Activated CD8-positive, alpha-beta memory T cell treated with anti-CD3 and anti-CD28 coated beads for 4 hours (primary cell): ENCODE data around the gene ABHD4.
A peak's percentile ranks its signal among the peaks of the same experiment; 100 is the strongest.
"Not testable (repeated sequence)": the region's sequence is repeated elsewhere in the genome, so short reads cannot be mapped to it uniquely, and the experiment has no call there.

ENCODE experiments used
- DNase-seq, 2 donors: peaks; one replicate each; pipeline ENCODE4 v3.0.0-alpha.2; 2020; ENCODE audit warnings: low read depth in 2 of 2

Gene ABHD4

DNA sequence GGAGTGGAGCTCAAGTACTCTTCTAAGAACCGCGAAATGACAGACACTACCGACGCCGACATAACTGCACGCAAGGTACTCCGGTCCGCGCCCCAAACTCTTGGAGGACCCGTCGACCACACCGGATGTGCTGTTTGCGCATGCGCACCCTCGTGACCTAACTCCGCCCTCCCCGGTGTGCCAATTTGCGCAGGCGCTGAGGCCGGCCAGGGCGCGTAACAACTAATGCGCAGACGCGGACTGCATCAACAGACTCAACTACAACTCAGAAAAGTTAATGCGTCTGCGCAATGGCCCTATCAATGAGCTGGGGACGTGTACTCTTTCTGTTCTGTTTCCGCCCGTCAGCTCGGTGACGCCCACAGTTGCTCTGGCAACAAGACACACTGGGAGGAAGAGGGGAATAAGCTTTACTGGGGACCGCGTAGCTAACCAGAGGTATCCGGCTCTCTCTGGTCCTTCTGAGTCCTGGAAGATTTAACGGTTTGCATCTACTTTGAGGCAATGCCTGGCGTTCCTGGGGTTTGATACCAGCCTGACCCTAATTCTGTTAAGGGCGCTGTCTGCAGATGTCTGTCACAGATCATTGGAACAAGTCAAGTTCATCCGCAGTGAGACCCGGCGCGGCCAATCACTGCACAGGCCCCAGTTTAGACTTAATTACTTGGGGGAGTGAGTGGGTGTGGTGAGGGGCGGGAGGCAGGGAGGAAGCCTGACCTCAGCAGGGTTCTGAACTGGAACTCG, 8.8 kb upstream of the ABHD4 start, which contains the start of gene DAD1:
Gene DAD1 (minus strand): TSS at position 129 of the 744 bp plus-strand sequence. CDS start 67 bp downstream, at position 62.
- peak; percentile 99 for DNase-seq

GRCh38 chr14:22593189-22593588, 4.9 kb upstream of the ABHD4 start:
- DNase-seq, result no peak

DNA sequence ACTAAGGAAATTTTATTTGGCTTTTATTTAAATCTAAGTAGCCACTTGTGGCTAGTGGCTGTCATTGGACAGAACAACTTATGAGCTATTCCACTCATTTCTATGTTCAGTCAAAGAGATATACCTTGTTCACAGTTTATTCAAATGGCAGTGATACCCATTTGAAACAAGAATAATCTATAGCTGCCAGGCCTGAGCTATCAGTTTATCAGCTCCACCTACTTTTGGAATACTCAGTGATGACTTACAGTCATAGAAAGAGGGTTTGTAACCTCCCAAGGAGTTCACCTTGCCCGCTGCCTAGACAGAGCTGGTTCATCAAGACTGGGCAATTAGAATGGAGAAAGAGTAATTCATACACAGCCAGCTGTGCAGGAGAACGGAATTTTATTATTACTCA, 4.5 kb upstream of the ABHD4 start:
- no peak for DNase-seq

- DNase-seq, result no peak
Observed at GRCh38 chr14:22594156-22594716, 3.9 kb upstream of the ABHD4 start.

DNA sequence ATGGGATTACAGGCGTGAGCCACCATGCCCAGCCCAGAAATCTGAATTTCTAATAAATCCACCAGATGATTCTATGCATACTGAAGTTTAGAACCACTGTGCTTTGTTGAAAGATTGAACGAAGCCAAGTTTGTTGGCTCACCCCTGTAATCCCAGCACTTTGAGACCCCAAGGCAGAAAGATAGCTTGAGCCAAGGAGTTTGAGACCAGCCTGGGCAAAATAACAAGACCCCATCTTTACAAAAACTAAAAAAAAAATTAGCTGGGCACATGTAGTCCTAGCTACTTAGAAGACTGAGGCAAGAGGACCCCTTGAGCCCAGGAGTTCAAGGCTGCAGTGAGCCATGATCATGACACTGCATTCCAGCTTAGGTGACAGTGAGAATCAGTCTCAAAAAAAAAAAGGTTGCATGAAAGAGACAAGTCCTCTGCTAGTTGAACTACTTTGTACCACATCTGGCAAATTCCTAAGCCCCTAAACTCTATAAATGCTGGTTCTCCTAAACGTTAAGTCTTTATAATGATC, 1.7 kb upstream of the ABHD4 start:
- no peak for DNase-seq

GRCh38 chr14:22597265-22597664, 835 bp upstream of the ABHD4 start:
- no peak for DNase-seq

- no peak for DNase-seq
Observed at GRCh38 chr14:22597771-22598098, 365 bp upstream of the ABHD4 start.

DNA sequence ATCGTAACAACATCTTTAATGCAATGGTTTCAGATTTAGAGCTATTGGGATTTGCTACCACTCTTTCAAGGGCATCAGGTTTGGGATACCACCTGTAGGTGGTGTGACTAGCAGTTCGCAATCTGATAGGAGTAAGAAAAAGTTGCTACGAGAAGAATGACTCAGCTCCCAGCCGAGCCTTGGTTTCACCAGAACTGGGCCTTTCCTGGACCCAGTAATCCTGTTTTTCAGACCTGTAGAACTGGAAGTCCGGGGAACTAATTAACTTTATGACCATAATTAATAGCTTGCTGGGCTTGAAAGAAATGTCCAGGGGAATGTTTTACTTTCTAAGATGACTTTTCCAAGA, 770 bp downstream of the ABHD4 start:
- DNase-seq, result peak in 1 of 2 donors; percentile 5

DNA sequence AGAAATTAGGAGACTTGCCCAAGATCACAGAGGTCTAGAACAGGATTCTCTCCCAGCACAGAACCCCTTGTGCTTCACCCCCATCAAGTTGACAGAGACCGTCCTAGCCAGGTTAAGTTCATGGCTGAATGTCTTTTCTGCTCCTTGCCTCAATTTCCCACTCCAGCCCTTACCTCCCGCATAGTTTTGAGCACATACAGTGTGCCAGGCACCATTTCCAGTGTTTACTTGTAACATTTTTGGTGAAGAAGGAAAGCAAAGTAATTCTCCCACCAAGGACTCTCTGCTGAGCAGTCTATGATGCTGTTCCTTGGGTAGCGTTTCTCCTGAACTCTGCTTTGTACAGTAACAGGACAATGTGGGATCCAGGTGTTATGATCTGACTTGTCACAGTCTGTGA, 1.2 kb downstream of the ABHD4 start:
- no peak for DNase-seq

- DNase-seq, result no peak
Observed at GRCh38 chr14:22600027-22600426, 1.9 kb downstream of the ABHD4 start.

GRCh38 chr14:22601456-22601855, 3.4 kb downstream of the ABHD4 start:
- DNase-seq, result no peak

DNA sequence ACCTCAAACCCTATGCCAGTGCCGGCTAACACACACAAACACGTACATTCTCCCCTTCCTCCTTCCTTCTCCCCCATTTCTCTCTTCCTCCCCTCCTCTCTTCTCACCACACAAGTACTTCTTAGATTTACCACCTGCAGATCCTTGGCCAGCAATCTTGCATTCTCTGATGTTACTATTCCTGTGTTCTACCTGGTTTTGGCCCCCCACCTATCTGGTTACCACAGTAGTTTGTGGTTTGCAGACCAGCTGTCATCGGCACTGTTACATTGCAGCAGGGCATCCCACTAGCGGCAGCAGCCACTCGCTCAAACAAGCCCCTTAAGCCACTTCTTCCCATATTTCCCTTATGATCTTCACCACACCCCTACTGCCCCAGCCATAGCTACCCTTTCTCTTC, 3.9 kb downstream of the ABHD4 start:
- DNase-seq, result no peak

GRCh38 chr14:22602862-22603261, 4.8 kb downstream of the ABHD4 start:
- no peak for DNase-seq

GRCh38 chr14:22606380-22606779, 8.3 kb downstream of the ABHD4 start:
- DNase-seq, result no peak

DNA sequence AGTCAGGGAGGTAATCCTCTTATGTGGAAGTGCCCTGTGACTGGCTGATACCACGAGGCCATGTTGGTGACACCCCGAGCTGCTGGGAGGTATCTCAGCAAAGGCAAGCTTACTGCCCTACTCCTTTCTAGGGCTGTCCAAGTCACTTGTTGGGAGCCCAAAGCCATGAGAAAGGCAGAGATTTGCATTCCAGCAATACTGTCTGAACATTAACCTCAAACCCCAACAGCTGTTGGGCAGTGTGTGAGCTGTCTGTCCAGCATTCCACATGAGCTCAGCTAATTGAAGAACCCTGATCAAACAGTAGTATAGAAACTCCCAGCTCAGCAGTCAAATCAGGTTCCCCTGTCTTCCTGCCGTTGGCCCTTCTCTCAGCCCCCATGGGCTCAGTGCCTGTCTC, 9.2 kb downstream of the ABHD4 start:
- no peak for DNase-seq

GRCh38 chr14:22610931-22611330, 12.8 kb downstream of the ABHD4 start:
- DNase-seq, result no peak

DNA sequence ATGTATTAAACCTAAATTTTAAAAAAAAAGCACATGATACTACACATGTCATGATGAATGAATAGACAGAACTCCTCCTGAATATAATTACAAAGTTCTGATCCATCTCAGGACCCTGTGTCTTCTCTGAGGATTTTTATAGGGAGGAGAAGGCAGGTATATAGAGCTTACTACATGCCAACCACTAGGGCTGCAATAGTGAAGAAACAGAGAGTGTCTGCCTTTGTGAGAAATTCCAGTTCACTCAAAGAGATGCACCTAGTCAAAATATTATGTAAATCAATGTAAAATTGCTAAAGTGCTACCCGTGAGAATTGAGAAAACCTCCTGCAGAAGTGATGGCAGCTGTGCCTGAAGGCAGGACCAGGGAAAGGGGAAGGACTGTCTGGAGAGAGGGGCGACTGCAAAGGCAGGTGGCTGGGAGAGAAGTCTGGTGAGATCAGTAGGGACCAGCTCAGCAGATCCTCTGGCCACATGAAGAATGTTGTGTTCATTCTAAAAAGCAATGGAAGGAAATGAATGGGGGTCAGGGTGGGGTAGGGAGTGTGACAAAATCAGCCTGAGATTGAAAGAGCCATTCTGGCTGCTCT, 15.1 kb downstream of the ABHD4 start:
- DNase-seq, result no peak

DNA sequence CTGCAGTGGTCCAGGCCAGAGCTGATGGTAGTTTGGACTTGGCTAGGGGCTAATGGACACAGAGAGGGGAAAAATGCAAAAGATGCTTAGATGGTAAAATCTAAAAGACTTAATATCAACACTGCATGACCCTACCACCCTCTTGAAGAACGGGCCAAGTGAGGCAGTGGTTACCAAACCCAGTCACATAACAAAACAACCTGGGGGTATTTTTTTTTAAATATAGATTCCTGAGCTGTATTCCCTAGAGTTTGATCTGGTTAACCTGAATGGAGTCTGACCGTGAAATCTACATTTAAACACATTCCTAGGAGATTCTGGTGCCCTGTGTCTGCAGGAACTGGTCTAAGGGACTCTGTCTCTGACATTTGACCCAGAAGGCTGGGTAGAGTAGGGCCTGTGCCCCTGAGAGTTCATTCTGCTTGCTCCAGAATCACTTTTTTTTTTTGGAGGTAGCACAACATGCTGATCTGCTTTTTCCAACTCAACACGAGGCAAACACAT, 15.7 kb downstream of the ABHD4 start:
- no peak for DNase-seq

- DNase-seq, result no peak
Observed at GRCh38 chr14:22614240-22614799, 16.2 kb downstream of the ABHD4 start.

GRCh38 chr14:22615765-22616164, 17.7 kb downstream of the ABHD4 start:
- not testable (repeated sequence) for DNase-seq

GRCh38 chr14:22622255-22622654, 24.2 kb downstream of the ABHD4 start:
- no peak for DNase-seq

DNA sequence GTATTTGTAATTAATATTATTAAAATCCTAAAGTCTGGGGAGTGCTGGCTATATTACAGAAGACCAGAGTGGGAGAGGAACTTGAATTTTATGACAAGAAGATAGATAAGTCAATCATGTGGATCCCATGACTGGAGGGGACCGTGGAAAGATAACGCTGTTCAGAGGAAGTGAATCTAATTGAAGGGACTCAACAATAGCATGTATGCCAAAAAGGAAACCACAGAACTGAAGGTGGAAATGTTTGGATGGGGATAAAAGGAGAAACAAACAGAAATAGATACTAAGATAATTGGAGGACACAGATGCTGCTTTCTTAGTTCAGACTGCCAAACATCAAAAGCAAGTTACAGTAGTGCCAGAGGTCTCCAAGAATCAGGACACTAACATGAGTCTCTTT, 24.9 kb downstream of the ABHD4 start:
- DNase-seq, result no peak

DNA sequence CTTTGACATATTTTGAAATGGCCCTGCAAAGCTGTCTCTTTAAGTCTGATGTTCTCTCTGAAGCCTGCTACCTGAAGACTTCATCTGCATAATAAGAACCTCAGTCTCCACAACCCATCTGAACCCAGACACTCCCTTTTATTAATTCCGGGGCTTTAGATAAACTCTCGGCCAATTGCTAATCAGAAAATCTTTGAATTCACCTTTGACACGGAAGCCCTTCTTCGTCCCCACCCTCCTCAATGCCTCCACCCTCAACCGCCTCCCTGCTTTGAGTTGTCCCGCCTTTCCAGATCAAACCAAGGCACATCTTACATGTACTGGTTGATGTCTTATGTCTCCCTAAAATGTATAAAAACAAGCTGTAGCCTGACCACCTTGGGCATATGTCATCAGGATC, 28.5 kb downstream of the ABHD4 start:
- no peak for DNase-seq
